IPS DF 4.7 (cell line): ENCODE measurements around the gene POLR2M.

ENCODE experiments used
- DNase-seq: peaks from one replicate; pipeline ENCODE4 v3.0.0-alpha.2; 2013; ENCODE audit warnings: low spot score; ENCODE audit errors: extremely low read depth

Gene POLR2M

GRCh38 chr15:57706405-57707209, at the start of gene POLR2M:
TSS of gene POLR2M (plus strand) at chr15:57706714. CDS start at chr15:57706843, 129 bp downstream.
- DNase-seq, result peak; percentile 81

- DNase-seq, result no peak
Measured at GRCh38 chr15:57657619-57658018, 48.9 kb upstream of the POLR2M start.

DNA sequence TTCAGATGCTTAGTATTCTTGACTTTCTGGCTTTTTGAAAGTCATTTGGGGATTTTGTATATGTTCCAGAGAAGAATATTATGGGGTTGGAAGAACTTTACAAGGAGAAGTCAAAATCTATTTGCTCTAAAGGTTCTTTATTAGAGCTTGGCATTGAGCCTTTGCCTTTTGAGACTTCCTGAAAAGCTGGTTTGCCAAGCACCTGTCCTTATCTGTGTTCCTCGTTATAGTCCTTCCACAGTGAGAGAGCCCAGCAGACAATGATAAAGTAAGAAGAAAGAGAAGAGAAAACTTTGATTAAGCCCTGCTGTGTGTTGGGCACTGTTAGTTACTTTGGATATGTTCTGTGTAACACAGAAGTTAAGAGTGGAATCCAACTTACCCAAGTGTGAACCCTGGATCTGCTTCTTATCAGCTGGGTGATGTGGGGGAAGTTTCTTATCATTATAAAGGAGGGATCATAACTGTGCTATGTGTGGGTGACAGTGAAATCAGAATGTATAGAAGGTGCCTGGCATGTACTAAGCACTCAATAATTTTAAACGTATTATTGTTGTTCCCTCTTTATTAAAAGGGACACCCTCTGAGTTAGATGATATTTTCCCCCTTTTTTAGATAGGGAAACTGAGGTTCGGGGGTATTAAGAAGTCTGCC, 44.3 kb upstream of the POLR2M start:
- no peak for DNase-seq

DNA sequence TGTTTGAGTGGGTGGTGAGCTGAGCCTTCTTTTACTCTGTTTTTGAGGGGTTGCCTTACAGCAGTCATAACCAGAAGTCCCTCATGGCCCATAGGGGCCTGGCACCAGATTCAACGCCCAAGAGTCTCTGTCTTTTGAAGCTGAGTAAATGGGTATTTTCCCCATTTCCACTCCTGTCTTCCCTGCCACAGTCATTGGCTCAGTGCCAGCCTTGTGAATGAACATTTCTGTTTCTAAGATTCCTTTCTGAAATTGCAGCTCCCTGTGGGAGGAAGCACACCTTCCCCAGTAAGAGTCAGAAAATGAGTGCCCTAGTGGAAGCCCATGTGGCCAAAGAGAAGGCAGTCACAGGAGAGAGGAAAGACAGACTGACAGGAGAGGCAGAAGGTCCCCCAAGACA, 43.7 kb upstream of the POLR2M start:
- no peak for DNase-seq

DNA sequence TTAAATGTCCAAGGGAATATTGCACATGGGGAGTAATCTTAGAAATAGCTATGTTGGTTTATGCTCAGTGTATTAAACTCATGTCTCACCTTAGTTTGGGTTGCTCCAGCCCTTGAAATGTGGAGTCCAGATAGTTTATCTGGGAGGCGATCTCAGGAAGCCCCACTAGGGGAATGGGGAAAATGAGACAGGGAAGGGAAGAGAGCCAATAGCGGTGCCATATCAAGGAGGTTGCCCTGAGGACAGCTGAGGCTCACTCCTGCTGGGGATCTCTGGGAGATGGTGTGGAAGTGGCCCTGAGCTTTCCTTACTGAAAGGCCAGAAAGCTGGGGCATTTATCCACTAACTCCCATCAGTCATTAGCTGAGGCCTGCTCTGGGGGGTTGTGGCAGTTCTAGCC, 43.3 kb upstream of the POLR2M start:
- no peak for DNase-seq

DNA sequence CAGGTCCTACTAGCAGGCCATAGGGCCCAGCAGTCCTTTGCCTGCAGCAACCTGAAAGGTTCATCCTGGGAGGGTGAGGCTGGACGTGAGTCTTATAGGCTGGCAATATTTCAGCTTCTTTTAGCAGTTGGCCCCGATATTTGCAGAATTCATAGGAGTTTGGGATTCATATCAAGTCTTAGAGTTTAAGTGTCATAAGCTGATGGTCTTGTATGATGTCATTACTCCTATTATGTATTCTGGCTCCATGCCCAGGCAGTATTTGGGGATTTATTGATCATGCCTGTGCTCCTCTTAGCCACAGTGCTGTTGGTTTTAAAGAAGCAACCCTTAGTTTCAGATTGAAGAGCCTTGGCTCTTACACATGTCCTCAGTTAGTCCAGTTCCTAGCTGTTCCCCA, 41.3 kb upstream of the POLR2M start:
- DNase-seq, result no peak

GRCh38 chr15:57665939-57666338, 40.6 kb upstream of the POLR2M start:
- DNase-seq, result no peak

DNA sequence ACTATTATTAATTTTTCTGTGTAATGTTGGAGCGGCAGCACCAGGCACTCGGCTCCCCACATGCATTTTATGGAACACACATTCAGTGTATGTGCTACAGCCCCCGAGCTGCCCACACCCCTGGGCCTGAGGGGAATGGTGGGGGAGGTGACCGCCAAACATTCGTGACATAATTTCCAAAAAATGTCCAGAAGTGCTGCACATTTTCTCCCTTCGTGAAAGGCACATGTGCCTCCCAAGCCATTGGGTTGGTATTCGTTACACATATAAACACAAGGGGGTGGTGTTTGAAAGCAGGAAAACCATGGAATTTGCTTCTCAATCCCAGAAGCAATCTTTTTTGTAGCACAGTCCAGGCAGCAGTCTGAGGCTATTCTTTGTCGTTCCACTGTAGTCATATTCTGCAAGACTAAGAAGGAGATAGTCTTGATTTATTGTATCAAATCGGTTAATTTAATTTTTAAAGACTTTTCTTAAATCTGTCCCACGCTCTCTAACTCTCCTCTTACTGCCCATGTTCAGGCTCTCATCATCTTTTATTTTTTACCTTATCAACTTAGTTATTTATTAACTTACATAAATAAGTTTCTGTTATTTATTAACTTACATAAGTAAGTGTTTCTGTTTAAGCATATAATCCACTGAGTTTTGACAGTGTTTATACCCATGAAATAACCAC, 39.2 kb upstream of the POLR2M start:
- DNase-seq, result no peak

GRCh38 chr15:57668016-57668415, 38.5 kb upstream of the POLR2M start:
- DNase-seq, result no peak

- DNase-seq, result no peak
Measured at GRCh38 chr15:57671636-57672035, 34.9 kb upstream of the POLR2M start.

- DNase-seq, result no peak
Measured at GRCh38 chr15:57675481-57676181, 30.9 kb upstream of the POLR2M start.

DNA sequence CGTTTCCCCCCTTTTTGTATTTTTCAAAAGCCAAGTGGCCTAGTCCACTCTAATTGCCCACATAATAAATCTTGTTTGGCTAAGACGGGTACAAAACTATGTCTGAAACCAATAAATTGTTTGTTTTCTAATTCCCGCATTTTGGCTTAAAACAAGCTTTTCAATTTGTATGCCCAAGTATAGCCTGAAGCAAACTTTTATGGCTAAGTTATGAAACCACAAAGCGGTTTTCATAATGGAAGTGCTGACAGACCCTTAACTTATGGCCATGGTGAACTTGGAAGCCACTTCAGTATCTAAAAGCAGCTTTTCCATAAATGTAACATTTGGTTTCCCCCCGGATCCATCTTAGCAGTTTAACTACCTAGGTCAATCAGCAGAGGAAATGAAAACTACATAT, 29.9 kb upstream of the POLR2M start:
- DNase-seq, result no peak

DNA sequence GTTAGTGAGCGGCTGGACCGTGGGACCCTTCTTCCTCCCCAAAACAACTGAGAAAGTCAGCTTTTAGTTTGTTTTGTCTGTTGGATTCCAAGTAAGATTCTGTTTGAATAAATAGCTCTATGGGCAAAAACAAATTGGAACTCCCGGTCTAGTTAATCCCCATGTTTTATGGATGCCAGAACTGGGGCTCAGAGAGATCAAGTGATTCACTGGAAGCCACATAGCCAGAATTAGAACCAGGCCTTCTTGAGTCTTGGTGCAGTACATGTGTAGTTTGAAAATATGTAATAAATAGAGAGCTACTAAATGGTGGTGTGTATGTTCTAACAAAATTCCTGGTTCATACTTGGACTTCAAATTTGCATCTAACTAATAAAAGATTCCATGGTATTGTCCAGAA, 29.3 kb upstream of the POLR2M start:
- no peak for DNase-seq

- no peak for DNase-seq
Measured at GRCh38 chr15:57680021-57680420, 26.5 kb upstream of the POLR2M start.

DNA sequence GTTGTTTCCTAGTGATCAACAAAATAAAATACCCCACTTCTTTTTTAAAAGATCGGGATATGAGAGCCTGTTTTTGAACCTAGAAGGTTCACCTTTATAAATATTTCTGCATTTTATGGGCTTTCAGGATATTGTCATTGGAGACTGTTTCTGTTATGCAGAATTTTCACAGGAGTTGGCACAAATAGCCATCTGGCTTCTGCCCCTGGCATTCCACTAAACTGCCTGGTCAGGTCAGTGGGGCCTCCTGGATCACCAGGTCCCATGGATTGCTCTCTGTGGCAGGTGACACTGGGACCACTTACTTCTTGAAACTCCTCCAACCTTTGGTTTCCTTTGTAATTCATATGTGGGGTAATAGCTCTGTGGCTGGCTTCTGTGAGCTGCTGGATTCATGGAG, 25.5 kb upstream of the POLR2M start:
- DNase-seq, result no peak

GRCh38 chr15:57683481-57683880, 23.0 kb upstream of the POLR2M start:
- no peak for DNase-seq

DNA sequence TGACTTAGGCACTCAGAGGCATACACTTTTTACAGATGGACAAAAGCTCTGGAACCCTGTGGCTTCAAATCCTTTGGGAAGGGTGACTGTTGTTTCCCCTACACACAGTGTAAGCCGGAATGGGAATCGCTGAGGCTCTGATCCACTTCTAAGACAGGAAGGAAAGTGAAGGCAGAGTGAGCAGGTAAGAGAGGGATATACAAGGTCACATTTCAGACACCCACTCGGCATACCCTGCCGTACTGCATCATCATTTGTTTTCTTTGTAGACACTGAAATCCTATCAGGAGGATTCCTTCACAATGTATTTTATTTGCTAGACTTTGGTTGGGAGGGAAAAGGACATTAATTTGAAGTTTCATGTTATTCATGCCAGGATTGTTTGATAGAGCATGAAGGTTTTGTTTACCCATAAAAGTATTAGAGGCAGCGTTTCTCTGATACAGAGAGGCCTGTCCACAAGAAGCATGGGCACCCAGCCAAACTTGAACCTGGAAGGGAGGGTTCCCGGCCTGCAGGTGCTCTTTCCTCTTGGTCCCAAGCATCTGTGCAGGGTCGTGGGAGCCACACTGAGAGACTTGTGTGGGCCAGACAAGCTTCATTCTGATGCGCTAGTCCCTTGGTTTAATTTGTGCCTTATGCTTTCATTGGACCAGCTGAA, 21.9 kb upstream of the POLR2M start:
- no peak for DNase-seq

GRCh38 chr15:57685306-57686095, 21.0 kb upstream of the POLR2M start:
- no peak for DNase-seq

- DNase-seq, result no peak
Measured at GRCh38 chr15:57686657-57687056, 19.9 kb upstream of the POLR2M start.

- DNase-seq, result no peak
Measured at GRCh38 chr15:57690341-57690966, 16.1 kb upstream of the POLR2M start.
